Cortex of kidney (tissue), 1 donor: Measurements from ENCODE around the gene TCF12.

Experiments
- DNase-seq: peaks from one replicate; lab custom pipeline; 2025; lab: John Stamatoyannopoulos, UW

Gene TCF12

GRCh38 chr15:57321485-57321884 lies 403.0 kb downstream of the TCF12 start:
- no peak for DNase-seq

DNA sequence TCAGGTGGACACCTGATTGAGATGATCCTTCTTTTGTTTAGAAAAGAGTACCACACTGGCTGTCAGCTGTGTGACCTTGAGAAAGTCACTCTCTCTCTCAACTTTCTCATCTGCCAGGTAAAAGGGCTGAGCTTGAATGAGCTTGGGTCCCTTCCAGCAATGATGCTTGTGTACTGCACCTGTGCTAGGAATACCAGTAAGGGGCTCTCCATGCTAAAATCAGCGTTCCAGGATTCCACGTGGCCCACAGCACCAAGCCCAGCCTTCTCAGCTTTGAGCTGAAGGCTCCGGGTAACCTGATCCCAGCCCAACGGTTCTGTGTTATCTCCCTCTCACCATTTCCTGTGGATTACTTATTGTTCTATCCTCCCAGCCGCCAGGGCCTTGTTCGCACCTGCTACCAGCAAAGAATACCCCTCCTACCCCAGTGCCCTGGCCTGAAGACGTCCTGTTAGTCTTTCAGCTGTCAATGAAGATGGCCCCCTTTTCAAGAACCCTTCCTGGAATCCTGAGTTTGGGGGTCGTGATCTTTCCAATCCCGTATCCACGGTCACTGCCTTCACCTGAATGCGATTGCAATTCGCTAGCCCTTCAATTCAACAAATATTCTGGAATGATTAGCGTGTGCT lies 403.6 kb downstream of the TCF12 start:
- DNase-seq: no peak

GRCh38 chr15:57322602-57323250 lies 404.3 kb downstream of the TCF12 start:
- DNase-seq: no peak

- DNase-seq: no peak
Measured at GRCh38 chr15:57323299-57323805, 404.9 kb downstream of the TCF12 start.

DNA sequence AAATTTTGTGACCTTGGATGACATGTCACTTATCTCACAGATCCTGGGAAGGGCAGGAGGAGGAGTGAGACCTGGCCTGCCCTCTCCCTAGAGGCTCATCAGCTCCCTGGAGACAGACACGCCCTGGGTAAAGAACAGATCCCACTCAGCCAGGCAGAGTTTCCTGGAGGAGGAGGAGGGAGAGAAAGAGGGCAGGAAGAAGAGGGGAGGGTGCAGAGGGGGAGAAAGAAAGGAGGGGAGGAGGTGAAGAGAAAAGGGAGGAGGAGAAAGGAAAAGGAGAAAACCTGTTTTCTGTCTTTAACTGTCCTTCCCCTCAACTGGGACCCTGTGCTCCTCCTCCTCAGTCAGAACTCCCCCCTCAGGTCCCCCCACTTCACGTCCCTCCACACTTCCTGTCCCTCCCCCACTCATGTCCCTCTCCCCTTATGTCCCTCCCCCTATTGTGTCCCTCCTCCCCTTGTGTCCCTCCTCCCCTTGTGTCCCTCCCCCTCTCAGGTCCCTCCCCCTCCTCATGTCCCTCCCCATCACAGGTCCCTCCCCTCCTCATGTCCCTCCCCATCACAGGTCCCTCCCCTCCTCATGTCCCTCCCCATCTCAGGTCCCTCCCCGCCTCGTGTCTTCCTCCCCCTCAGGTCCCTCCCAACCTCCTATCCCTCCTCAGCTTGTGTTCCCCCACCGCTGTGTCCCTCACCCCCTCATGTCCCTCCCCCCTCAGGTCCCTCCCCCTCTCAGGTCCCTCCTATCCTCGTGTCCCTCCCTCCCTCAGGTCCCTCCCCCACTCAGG lies 405.6 kb downstream of the TCF12 start:
- DNase-seq: no peak

GRCh38 chr15:57324590-57324890 lies 406.1 kb downstream of the TCF12 start:
- DNase-seq: no peak

DNA sequence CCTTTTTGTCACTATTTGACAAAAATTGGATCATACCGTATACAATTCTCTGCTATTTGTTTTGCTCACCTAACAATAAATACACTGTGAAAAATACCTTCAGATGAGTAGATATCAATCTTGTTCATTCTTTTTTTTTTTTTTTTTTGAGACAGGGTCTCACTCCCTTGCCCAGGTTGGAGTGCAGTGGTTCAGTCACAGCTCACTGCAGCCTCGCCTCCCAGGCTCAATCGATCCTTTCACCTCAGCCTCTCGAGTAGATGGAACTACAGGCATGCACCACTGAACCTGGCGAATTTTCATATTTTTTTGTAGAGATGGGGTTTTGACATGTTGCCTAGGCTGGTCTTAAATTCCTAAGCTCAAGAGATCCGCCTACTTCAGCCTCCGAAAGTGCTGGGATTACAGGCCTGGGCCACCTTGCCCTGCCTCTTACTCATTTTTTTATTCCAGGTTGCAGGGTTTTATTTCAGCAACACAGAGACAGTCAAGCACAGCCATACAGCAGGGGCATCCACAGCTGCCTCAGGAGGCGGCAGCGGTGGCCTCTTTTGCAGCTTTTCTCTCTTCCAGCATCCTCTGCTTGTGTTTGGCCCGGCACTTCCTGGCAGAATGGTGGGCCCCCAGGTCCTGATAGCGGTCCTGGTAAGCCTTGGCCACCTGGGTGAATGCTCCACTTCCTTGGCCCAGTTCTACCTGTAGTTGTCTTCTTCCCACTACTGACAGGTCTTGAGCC lies 406.7 kb downstream of the TCF12 start:
- no peak for DNase-seq

- DNase-seq: no peak
Measured at GRCh38 chr15:57326196-57326595, 407.8 kb downstream of the TCF12 start.

DNA sequence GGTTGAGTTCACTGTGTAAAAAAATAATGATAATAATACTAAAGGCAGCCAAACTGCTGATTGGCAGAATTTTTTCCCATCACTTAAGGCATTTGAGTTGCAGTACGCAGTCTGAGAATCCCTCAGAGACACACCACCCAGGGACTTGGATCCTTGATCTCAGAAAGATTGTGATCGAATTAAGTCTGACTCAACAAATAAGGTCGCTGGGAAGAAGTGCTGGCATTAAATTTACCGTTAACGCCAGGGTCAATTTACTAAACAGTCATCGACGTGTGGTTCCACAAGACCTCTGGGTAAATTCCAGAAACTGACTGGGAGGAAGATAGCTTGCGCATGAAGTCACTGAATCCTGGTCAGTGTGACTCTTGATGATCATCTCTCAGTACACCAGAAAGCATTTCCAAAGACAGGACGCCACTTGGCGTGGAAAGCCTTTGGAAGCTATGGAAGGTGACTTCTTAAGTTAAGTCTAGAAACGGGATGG lies 409.6 kb downstream of the TCF12 start:
- DNase-seq: no peak

GRCh38 chr15:57328479-57328878 lies 410.0 kb downstream of the TCF12 start:
- no peak for DNase-seq

- DNase-seq: no peak
Measured at GRCh38 chr15:57328897-57329296, 410.5 kb downstream of the TCF12 start.

DNA sequence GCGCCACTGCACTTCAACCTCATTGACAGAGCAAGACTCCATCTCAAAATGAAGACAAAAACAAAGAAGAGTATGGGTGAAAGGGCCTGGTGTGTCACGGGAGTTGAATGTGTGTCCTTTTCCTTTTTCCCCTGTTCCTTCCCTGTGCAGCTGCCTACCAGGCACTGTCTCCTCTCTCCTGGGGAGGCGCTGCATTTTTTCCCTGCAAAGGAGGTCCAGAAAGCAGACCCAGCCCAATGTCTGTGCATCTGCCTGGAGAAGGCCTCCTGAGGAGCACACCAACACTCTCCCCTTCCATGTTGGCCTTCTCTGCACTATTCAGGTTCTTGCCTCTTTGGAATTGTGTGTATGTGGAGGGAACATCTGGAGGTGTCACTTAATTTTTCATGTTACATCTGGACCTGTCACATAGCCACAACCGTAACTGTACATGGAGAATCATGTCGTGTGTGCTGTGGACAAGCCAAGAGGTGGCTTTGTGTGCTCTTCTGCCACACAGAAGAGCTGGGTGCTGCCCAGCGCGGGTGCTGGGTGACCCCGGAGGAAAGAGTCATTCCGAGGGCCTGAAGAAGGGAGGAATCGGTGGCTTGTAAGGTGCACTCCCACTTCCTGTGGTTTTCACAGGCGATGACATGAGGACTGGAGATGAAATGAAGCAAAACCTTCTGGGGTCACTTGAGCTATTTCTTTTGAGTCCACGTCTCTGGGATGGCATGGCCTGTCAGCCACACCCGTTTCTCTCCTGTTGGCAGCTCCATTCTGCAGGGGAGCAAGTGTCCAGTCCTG lies 411.3 kb downstream of the TCF12 start:
- DNase-seq: no peak

DNA sequence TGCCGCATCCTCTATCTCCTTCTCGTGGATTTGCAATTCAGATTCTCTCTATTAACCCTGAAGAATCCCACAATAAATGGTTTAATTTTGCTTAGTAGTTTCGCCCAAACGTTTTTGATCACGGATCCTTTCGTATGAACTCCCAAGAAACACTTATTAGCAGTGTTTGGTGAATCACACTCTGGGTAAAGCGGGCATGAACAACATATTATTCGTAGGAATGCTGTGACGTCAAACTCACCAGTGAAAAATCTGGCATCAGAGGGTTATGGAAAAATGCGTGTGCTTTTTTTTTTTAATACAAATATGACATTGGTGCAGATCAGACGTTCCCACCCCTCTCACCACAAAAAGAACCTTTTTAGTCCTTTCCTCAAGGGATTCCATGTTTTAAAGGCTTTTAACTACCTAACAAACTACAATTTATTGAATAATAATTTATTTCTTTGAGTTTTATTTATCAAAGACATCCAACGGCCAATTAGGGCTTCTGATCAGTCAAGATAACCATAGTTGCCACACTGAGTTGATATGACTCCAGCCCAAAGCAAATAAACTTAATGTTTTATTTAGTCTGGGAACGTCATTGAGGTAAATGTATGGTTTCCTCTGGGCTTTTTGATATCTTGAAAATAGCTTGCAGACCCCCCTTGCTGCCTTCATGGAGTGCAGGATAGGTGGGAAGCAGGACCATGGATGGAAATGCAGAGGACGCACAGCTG lies 412.3 kb downstream of the TCF12 start:
- no peak for DNase-seq

GRCh38 chr15:57332326-57332725 lies 413.9 kb downstream of the TCF12 start:
- no peak for DNase-seq

DNA sequence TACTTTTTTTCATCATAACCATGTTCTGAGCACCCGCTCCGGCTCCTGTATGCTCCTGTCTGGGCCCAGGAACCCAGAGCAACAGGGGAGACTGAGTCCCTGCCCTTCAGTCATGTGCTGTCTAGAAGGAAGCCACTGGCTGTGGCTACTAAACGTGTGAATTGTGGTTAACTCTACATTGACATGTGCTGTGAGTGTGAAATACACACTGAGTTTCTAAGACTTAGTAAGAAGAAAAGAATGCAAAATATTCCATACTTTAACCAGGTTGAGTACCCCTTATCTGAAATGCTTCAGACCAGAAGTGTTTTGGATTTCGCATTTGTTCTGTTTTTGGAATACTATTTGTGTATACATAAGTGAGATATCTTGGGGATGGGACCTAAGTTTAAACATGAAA lies 415.0 kb downstream of the TCF12 start:
- DNase-seq: no peak

- DNase-seq: no peak
Measured at GRCh38 chr15:57334257-57334656, 415.8 kb downstream of the TCF12 start.

- no peak for DNase-seq
Measured at GRCh38 chr15:57335293-57335715, 416.9 kb downstream of the TCF12 start.

DNA sequence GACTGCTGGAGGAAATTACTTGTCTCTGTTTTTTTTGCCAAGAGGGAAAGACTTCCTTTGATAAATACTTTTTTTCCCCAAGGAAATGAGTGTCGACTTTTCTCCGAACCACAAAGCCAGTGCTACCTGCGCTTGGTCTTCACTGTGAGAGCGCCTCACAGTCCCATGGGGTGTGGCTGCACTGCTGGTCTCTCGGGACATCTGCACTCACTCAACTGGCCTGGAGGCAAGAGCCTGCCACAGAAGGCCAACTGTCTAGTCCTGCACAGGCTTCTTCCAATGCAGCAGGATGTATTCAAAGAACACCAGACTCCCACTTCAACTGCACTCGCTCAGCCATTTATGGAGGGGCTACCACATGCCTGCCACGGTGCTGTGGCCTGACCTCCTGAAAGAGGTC lies 417.3 kb downstream of the TCF12 start:
- no peak for DNase-seq

GRCh38 chr15:57337868-57338411 lies 419.5 kb downstream of the TCF12 start:
- DNase-seq: no peak

DNA sequence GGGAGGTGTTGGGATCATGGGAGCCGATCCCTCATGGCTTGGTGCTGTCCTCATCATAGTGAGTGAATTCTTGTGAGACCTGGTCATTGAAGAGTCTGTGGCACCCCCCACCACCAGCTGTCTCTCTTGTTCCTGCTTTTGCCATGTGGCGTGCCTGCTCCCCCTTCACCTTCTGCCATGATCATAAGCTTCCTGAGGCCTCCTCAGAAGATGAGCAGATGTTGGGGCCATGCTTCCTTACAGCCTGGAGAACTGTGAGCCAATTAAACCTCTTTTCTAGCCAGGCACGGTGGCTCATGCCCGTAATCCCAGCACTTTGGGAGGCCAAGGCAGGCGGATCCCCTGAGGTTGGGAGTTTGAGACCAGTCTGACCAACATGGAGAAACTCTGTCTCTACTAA lies 420.9 kb downstream of the TCF12 start:
- DNase-seq: no peak
